ENCODE results near the gene DPH3.

DNA sequence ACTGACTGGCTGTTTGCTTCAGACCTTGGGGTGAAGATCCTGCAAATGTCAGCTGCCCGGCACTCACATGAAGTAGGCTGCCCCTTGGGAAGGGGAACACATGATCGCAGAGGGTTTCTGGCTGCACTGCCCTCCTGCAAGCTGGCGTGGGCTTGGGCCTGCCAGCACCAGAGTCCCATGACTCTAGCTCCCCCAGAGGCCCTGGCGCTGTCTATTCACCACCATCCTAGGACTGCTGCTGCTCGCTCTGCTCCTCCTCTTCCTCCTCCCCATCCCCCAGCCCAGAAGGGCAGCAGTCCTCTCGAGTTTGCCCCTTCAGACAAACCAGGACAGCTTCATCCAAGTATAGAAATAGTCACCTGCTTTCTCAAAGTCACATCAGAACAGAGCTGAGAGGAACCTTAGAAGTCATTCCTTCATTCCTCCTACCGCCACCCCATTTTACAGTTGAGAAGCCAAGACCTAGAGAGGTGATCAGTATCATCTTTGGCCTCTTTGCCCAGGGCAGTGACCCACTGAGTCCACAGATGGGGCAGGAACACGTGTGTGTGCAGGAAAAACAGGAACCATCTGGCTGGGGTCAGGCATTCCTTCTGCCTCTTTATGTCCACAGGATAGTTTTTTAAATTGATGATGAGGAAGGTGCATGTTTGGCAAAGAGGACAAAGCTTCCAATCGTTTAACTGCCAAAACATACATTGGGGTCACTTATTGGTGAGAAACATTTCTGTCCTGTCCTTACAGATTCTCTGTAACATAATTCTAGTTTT lies 13.2 kb downstream of the DPH3 start:
- TF ChIP-seq, protein P1, sequence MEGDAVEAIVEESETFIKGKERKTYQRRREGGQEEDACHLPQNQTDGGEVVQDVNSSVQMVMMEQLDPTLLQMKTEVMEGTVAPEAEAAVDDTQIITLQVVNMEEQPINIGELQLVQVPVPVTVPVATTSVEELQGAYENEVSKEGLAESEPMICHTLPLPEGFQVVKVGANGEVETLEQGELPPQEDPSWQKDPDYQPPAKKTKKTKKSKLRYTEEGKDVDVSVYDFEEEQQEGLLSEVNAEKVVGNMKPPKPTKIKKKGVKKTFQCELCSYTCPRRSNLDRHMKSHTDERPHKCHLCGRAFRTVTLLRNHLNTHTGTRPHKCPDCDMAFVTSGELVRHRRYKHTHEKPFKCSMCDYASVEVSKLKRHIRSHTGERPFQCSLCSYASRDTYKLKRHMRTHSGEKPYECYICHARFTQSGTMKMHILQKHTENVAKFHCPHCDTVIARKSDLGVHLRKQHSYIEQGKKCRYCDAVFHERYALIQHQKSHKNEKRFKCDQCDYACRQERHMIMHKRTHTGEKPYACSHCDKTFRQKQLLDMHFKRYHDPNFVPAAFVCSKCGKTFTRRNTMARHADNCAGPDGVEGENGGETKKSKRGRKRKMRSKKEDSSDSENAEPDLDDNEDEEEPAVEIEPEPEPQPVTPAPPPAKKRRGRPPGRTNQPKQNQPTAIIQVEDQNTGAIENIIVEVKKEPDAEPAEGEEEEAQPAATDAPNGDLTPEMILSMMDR (IDR thresholded peaks at IDR 0.05) = no peak
- no peak for TF ChIP-seq POLR2A (IDR thresholded peaks at IDR 0.05)
